Heart left ventricle (tissue), 16 donors: ENCODE measurements around the gene VEZT. TPM values are rescaled to one million over a fixed set of nuclear protein-coding genes. Genes with fewer than 3 reads are reported as not detected.

ENCODE experiments used
- ATAC-seq, 4 donors: fragments of 200-7000 bp; cut with Tn5 transposase; one replicate each; pipeline ENCODE4 v1.9.1; 2020 to 2022; ENCODE audit warnings: moderate library complexity in 4 of 4, mild to moderate bottlenecking in 3 of 4, moderate number of reproducible peaks in 1 of 4
- DNase-seq, 5 donors: peaks; one replicate each; pipeline ENCODE4 v3.0.0-alpha.2; 2020
- H3K27ac ChIP-seq, 12 donors: fragments of 200-600 bp; sonication (generic) in 4 of 12; one replicate each; pipeline versions ENCODE4 v1.5.0 to v1.8.0; 2016 to 2022; ENCODE audit warnings: mild to moderate bottlenecking in 2 of 12
- H3K27me3 ChIP-seq, 9 donors: fragments of 200-600 bp; sonication (generic) in 2 of 9; one replicate each; pipeline versions ENCODE4 v1.5.1 to v1.8.0; 2016 to 2022; ENCODE audit warnings: mild to moderate bottlenecking in 3 of 9
- H3K36me3 ChIP-seq, 9 donors: fragments of 200-600 bp; sonication (generic) in 2 of 9; one replicate each; pipeline versions ENCODE4 v1.5.0 to v1.8.0; 2018 to 2022; ENCODE audit warnings: mild to moderate bottlenecking in 2 of 9
- H3K4me1 ChIP-seq, 12 donors: fragments of 200-600 bp; sonication (generic) in 4 of 12; one replicate each; pipeline versions ENCODE4 v1.5.0 to v1.8.0; 2016 to 2022; ENCODE audit warnings: mild to moderate bottlenecking in 3 of 12
- H3K4me3 ChIP-seq, 12 donors: fragments of 200-600 bp; sonication (generic) in 4 of 12; one replicate each; pipeline versions ENCODE4 v1.5.0 to v1.8.0; 2017 to 2022; ENCODE audit warnings: mild to moderate bottlenecking in 9 of 12, moderate library complexity in 4 of 12
- H3K9me3 ChIP-seq, 12 donors: fragments of 200-600 bp; sonication (generic) in 4 of 12; one replicate each; pipeline versions ENCODE4 v1.5.0 to v1.8.0; 2016 to 2022; ENCODE audit warnings: mild to moderate bottlenecking in 1 of 12
- POLR2A ChIP-seq, 2 donors: fragments of 450-650 bp; IDR thresholded peaks; one replicate each; pipeline ENCODE4 v1.6.1; 2017; ENCODE audit warnings: antibody characterized with exemption in 2 of 2, mild to moderate bottlenecking in 2 of 2, moderate library complexity in 2 of 2
- WGBS, 4 donors: extraction: QIAGEN DNeasy Blood & Tissue Kit in 2 of 4; methylation state at CpG; one replicate each; pipeline versions ENCODE4 v1.1.5 to v1.1.7; 2013 to 2018; 5-methylcytosine and 5-hydroxymethylcytosine counted together
- intact Hi-C, 10 donors: fragments of 100-400 bp; cut with DNase I; formaldehyde crosslinking; loops; one replicate each; pipeline versions ENCODE4 v1.11.1 to v1.14.2; 2022
- polyA plus RNA-seq, 2 donors: library from polyadenylated mRNA; stranded (reverse); fragments of 200-250 nt; gene quantifications; one replicate each; pipeline ENCODE4 v1.2.3, GENCODE V29; 2013
- total RNA-seq, 9 donors: library from RNA; depleted of rRNA in 2 of 9; stranded (reverse); fragments of >200 nt in 2 of 9; fragmentation: NEBNext Ultra II Directional in 3 of 9; extraction: Animal tissue kit (Norgen Biotek cat#: 25700) in 3 of 9; gene quantifications; one replicate each; pipeline versions ENCODE4 v1.1.0 to v1.2.4, GENCODE V29; 2016 to 2023
- TF ChIP-seq, protein P1 (sequence below), 12 donors: fragments of 200-600 bp; sonication (generic) in 4 of 12; IDR thresholded peaks; one replicate each; pipeline versions ENCODE4 v1.5.0 to v1.8.0; 2018 to 2022; ENCODE audit warnings: antibody characterized with exemption in 12 of 12, mild to moderate bottlenecking in 5 of 12
- donor health status: ischemic (EF 13 %, LVEDD 7.1; RV severe dilation, severe dysfunction).
- donor health status: healthy with polysubstance abuse.
- donor health status: DM: no; HTN: yes; CAD: no.
- donor health status: DM: no; HTN: no; CAD: no.
- donor health status: ischemic (EF 25% LVEDD 6.9; RV normal size, moderate dysfunction).
- donor health status: ischemic (EF 25% LVEDD 5.7; RV mildly dilated, moderate dysfunction).
- donor health status: healthy.
- donor health status: DM: yes; HTN: yes; CAD: no.
- donor health status: ischemic (EF 35%, LVEDD 5.7; RV mildly dilated, moderate dysfunction).
- donor health status: nonischemic (EF 11% LVEDD 7.7; RV severe dilation, severe dysfunction).
- donor health status: DM: yes; HTN: yes; CAD: no.
- donor health status: PGD.
- donor health status: ischemic (EF 29% LVEDD 5.4; RV normal size, mild dysfunction).
- donor health status: nonischemic (EF 23%, LVEDD 6.1; RV moderate dilation, normal function).

The VEZT gene
- total and polyA plus RNA-seq, 11 donors = 14.6 to 89.9 (median 65.2) TPM

GRCh38 chr12:95244350-95244749 lies 26.7 kb downstream of the VEZT start:
- Histone ChIP-seq H3K36me3 (peaks cover 0 to 22% (median 6%) of the 10 kb centered on the region in 9 donors), H3K4me1 (peaks cover 0 to 28% (median 5%) of the 10 kb centered on the region in 12 donors), H3K9me3 (no peaks in the 10 kb centered on the region), H3K27ac (no peak overlapping the region), H3K4me3 (no peak overlapping the region), H3K27me3 (no peaks in the 10 kb centered on the region)
- no peak for ATAC-seq
- intact Hi-C loops = no loop called here
- TF ChIP-seq, protein P1, sequence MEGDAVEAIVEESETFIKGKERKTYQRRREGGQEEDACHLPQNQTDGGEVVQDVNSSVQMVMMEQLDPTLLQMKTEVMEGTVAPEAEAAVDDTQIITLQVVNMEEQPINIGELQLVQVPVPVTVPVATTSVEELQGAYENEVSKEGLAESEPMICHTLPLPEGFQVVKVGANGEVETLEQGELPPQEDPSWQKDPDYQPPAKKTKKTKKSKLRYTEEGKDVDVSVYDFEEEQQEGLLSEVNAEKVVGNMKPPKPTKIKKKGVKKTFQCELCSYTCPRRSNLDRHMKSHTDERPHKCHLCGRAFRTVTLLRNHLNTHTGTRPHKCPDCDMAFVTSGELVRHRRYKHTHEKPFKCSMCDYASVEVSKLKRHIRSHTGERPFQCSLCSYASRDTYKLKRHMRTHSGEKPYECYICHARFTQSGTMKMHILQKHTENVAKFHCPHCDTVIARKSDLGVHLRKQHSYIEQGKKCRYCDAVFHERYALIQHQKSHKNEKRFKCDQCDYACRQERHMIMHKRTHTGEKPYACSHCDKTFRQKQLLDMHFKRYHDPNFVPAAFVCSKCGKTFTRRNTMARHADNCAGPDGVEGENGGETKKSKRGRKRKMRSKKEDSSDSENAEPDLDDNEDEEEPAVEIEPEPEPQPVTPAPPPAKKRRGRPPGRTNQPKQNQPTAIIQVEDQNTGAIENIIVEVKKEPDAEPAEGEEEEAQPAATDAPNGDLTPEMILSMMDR (IDR thresholded peaks at IDR 0.05) = no peak
- TF ChIP-seq POLR2A (IDR thresholded peaks at IDR 0.05) = no peak
- no peak for DNase-seq
- WGBS, 4 donors = 74 to 88% (median 87%) methylated on average over 3 of the region's 3 CpGs

DNA sequence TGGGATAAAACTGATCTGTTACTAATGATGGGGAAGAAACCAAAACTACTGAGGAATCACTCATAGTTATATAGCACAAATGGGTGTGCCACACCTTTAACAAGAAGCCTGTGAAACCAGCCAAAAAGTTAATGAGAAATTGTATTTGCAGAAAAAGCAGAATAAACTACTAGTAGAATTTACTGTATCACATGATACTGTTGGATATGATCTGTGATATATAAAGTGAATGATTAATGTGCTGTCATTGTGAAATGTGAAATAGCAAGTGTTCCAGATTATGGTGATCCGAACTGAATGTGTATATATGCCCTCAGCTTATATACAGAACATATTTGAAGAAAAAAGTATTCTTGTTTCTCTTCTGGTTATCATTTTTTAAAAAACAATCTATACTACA lies 30.5 kb downstream of the VEZT start:
- 96 to 98% (median 97%) methylated on average over 1 of the region's 1 CpG for WGBS, 4 donors
- no peak for ATAC-seq
- H3K4me3 ChIP-seq = no peak overlapping the region
- no peaks in the 10 kb centered on the region for H3K27me3 ChIP-seq
- no peak for DNase-seq
- peak overlapping the region in 1 of 12 donors; percentile 9 for H3K27ac ChIP-seq
- peaks cover 0 to 25% (median 14%) of the 10 kb centered on the region in 9 donors for H3K36me3 ChIP-seq
- peaks cover 0 to 34% (median 16%) of the 10 kb centered on the region in 12 donors for H3K4me1 ChIP-seq
- H3K9me3 ChIP-seq = no peaks in the 10 kb centered on the region
- intact Hi-C loops = no loop called here
- TF ChIP-seq, protein P1 (IDR thresholded peaks at IDR 0.05) = no peak
- no peak for TF ChIP-seq POLR2A (IDR thresholded peaks at IDR 0.05)

DNA sequence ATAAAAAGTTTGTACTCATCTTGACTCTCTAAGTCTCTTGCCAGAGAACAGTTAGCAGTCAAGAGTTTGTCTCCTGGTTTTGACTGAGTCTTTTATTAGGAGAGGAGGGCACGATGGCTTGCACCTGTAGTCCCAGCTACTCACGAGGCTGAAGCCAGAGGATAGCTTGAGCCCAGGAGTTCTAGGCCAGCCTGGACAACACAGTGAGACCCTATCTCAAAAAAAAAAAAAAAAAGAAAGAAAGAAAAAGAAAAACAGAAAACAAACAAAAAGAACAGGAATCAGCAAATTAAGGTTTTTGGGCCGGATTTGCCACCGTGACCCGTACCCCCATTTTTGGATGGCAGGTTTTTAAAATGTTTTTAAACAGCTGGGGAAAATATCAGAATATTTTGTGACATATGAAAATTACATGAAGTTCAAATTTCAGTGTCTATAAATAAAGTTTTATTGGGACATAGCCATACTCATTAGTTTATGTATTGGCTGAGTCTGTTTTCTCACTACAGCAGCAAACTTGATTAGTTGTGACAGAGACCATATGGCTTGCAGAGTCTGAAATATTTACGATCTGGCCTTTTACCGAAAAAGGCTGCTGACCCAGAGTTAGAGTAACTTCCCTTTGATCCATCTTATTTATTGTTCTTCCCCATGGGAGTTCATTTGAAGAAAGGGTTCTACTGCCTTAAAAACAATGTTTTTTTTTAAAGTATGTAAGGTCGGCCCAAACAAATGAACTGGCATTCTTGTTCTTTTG lies 31.2 kb downstream of the VEZT start:
- no peak for DNase-seq
- TF ChIP-seq POLR2A (IDR thresholded peaks at IDR 0.05) = no peak
- TF ChIP-seq, protein P1 (IDR thresholded peaks at IDR 0.05) = no peak
- Histone ChIP-seq H3K36me3 (peaks cover 0 to 25% (median 21%) of the 10 kb centered on the region in 9 donors), H3K4me1 (peaks cover 0 to 34% (median 16%) of the 10 kb centered on the region in 12 donors), H3K27me3 (no peaks in the 10 kb centered on the region), H3K4me3 (no peak overlapping the region), H3K27ac (peak overlapping the region in 1 of 12 donors; percentile 9), H3K9me3 (no peaks in the 10 kb centered on the region)
- intact Hi-C loops = no loop called here
- no peak for ATAC-seq
- WGBS, 4 donors = 75 to 84% (median 79%) methylated on average over 8 of the region's 8 CpGs

DNA sequence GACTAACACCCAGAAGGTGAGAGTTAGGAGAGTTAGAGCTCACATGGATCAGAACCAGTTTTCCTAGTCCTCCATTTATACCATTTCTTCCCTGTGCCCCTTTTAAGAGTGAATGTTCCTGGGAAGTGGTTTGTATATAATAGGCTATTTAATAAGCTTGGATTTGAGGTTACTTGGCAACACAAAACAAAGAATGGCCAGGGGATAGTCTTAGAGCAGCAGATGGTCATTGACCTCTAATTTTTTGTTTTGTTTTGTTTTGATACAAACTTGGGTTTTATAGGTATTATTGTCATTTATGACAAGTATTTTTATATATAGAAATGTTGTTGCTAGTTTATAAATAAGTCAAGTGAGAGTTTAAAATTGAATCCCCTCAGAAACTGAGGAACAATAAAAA lies 35.8 kb downstream of the VEZT start:
- ATAC-seq (no peak), DNase-seq (no peak)
- TF ChIP-seq, protein P1 (IDR thresholded peaks at IDR 0.05) = no peak
- no peak for TF ChIP-seq POLR2A (IDR thresholded peaks at IDR 0.05)
- Histone ChIP-seq H3K4me3 (no peak overlapping the region), H3K27ac (no peak overlapping the region), H3K36me3 (peaks cover 0 to 68% (median 63%) of the 10 kb centered on the region in 9 donors), H3K9me3 (no peaks in the 10 kb centered on the region), H3K4me1 (peaks cover 0 to 23% (median 11%) of the 10 kb centered on the region in 12 donors), H3K27me3 (no peaks in the 10 kb centered on the region)
- intact Hi-C loops = no loop called here
